ENCODE measurements around the gene SCTR. TPM values are rescaled to one million over a fixed set of nuclear protein-coding genes. Genes with fewer than 3 reads are reported as not detected.

The SCTR gene
- total and polyA plus RNA-seq, 2 of the 13 experiments (the other 11 are each of a cell fraction or from before 2014, with no cell fraction given), result not detected

DNA sequence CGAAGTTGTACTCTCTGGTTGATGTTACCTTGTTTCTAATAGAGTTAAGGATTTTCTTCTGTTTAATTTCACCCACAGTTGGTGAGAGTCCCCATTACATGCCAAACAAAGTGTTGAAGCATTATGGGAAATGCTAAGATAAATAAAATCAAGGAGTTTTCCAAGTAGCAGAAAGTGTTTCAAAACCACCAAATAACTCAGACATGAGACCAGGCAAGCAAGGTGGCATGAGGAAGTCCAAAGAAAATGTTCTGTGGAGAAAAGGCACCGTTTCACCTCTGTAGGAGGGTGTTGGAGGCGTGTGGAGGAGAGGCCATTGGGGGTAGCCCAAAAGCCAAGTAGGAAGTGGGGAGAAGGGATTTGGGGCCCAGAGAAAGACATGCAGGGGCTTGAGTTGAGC lies 28.6 kb upstream of the SCTR start:
- BruUV-seq (replicated peaks), result no TSS peak
- TF ChIP-seq FOXJ3 (CRISPR knock-in tag; IDR thresholded peaks at IDR 0.05; ENCODE audit: borderline replicate concordance), result no peak
- TF ChIP-seq ZNF546 (CRISPR knock-in tag; conservative IDR thresholded peaks at IDR 0.05), result no peak
- TF ChIP-seq ZNF451 (CRISPR knock-in tag; IDR thresholded peaks at IDR 0.05), result no peak
- TF ChIP-seq FIP1L1 (IDR thresholded peaks at IDR 0.05; ENCODE audit: borderline replicate concordance, insufficient read depth, low read depth, low read length), result no peak
- no peak for TF ChIP-seq ZNF143 (CRISPR knock-in tag; IDR thresholded peaks at IDR 0.05)
- TF ChIP-seq ZNF562 (CRISPR knock-in tag; IDR thresholded peaks at IDR 0.05; ENCODE audit: borderline replicate concordance), result no peak
- H3K4me1 ChIP-seq (ENCODE audit: insufficient read depth, low read length), result peaks cover 11% of the 10 kb centered on the region
- no peak overlapping the region for H3K9ac ChIP-seq (ENCODE audit: insufficient read depth, low read depth, low read length)
- no peak overlapping the region for H3K4me3 ChIP-seq (replicated peaks in 1 of 3; ENCODE audit: insufficient read depth in 1 of 3, low read depth in 2 of 3, low read length in 3 of 3)
- FAIRE-seq, result no peak
- H4K20me1 ChIP-seq (ENCODE audit: insufficient read depth, low read length), result no peaks in the 10 kb centered on the region
- H3K4me2 ChIP-seq (ENCODE audit: low read depth, low read length), result no peak overlapping the region
- no peaks in the 10 kb centered on the region for H3K79me2 ChIP-seq (ENCODE audit: insufficient read depth, low read length)
- no peaks in the 10 kb centered on the region for H3K36me3 ChIP-seq (replicated peaks in 1 of 2; ENCODE audit: control insufficient read depth in 1 of 2, insufficient read depth in 2 of 2, low read length in 2 of 2)
- H3K9me3 ChIP-seq (ENCODE audit: low read length), result no peaks in the 10 kb centered on the region
- no peak for DNase-seq (ENCODE audit: low spot score)
- H2AFZ ChIP-seq (ENCODE audit: low read length), result no peak overlapping the region
- intact Hi-C loops (cut with micrococcal nuclease; ENCODE audit: unreplicated experiment), result no loop called here
- WGBS (ENCODE audit: low lambda C conversion rate), result 46% methylated on average over 3 of the region's 3 CpGs
- ATAC-seq, result no peak
- H3K27ac ChIP-seq (ENCODE audit: extremely low read length, insufficient read depth, low read length), result no peak overlapping the region
- POLR2A ChIA-PET, result no interaction called here
- CTCF ChIA-PET (ENCODE audit: low intra/inter-chr PET ratio, low total read pairs), result no interaction called here
- in situ Hi-C loops (cut with HindIII; ENCODE audit: extremely low pct_ligation_motif_present, low pct_unique_long_range_greater_than_20kb), result no loop called here
- H3K27me3 ChIP-seq (ENCODE audit: control insufficient read depth in 1 of 2, insufficient read depth in 2 of 2, low read length in 2 of 2), result 0 out of 5 replicates have a peak, but pooled peaks cover 0 to 5% of the 10 kb centered on the region in 2 experiments

DNA sequence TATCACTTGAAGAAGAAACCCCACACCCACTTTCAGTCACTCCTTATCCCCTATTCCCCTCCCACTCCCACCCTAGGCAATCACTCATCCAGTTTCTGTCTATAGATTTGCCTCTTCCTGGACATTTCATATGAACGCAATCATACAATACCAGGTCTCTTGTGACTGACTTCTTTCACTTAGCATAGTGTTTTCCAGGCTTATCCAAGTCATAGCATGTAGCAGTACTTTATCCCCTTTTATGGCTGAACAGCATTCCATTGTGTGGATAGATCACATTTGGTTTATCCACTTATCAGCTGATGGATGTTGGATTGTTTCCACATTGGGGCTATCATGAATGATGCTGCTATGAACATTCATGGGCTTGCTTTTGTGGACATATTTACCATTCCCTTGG lies 26.6 kb upstream of the SCTR start:
- Histone ChIP-seq H3K9me3 (ENCODE audit: low read length) (no peaks in the 10 kb centered on the region), H3K4me2 (ENCODE audit: low read depth, low read length) (no peak overlapping the region), H3K27ac (ENCODE audit: extremely low read length, insufficient read depth, low read length) (no peak overlapping the region), H4K20me1 (ENCODE audit: insufficient read depth, low read length) (no peaks in the 10 kb centered on the region), H3K9ac (ENCODE audit: insufficient read depth, low read depth, low read length) (no peak overlapping the region), H2AFZ (ENCODE audit: low read length) (no peak overlapping the region), H3K36me3 (replicated peaks in 1 of 2; ENCODE audit: control insufficient read depth in 1 of 2, insufficient read depth in 2 of 2, low read length in 2 of 2) (no peaks in the 10 kb centered on the region), H3K4me1 (ENCODE audit: insufficient read depth, low read length) (peaks cover 11% of the 10 kb centered on the region), H3K27me3 (ENCODE audit: control insufficient read depth in 1 of 2, insufficient read depth in 2 of 2, low read length in 2 of 2) (peaks cover 0 to 14% of the 10 kb centered on the region in 2 experiments; a peak in 2 of 5 replicates), H3K79me2 (ENCODE audit: insufficient read depth, low read length) (no peaks in the 10 kb centered on the region), H3K4me3 (replicated peaks in 1 of 3; ENCODE audit: insufficient read depth in 1 of 3, low read depth in 2 of 3, low read length in 3 of 3) (no peak overlapping the region)
- DNase-seq (ENCODE audit: low spot score), result no peak
- CTCF ChIA-PET (ENCODE audit: low intra/inter-chr PET ratio, low total read pairs), result no interaction called here
- intact Hi-C loops (cut with micrococcal nuclease; ENCODE audit: unreplicated experiment) (no loop called here), in situ Hi-C loops (cut with HindIII; ENCODE audit: extremely low pct_ligation_motif_present, low pct_unique_long_range_greater_than_20kb) (no loop called here)
- BruUV-seq (replicated peaks), result no TSS peak
- no peak for FAIRE-seq
- 20% methylated on average over 1 of the region's 1 CpG for WGBS (ENCODE audit: low lambda C conversion rate)
- TF ChIP-seq ZNF747 (CRISPR knock-in tag; IDR thresholded peaks at IDR 0.05; ENCODE audit: borderline replicate concordance) (no peak), MYNN (CRISPR knock-in tag; IDR thresholded peaks at IDR 0.05; ENCODE audit: low read depth) (no peak)
- POLR2A ChIA-PET, result no interaction called here
- no peak for ATAC-seq
